Peyer's patch (tissue), 4 donors: ENCODE results near the gene SRGAP2C.

ENCODE experiments used
- CTCF ChIP-seq, 6 experiments: fragments of 450-650 bp in 4 of 6; fragments of 200-600 bp in 2 of 6; sonication (generic) in 1 of 6; IDR thresholded peaks; one replicate each; pipeline ENCODE4 v1.5.1; 2017 to 2019; ENCODE audit warnings: antibody characterized with exemption in 6 of 6, mild to moderate bottlenecking in 3 of 6, moderate library complexity in 1 of 6
- POLR2A ChIP-seq, 2 donors: fragments of 450-650 bp; IDR thresholded peaks; one replicate each; pipeline ENCODE4 v1.5.1; 2017; ENCODE audit warnings: antibody characterized with exemption in 2 of 2, mild to moderate bottlenecking in 2 of 2, moderate library complexity in 2 of 2

GRCh38 chr1:121414905-121415304 lies 230.1 kb downstream of the SRGAP2C start:
- TF ChIP-seq CTCF (IDR thresholded peaks at IDR 0.05) (no peak), POLR2A (IDR thresholded peaks at IDR 0.05) (no peak)
